Upper lobe of right lung (tissue), 1 donor: ENCODE results near the gene GATA5. TPM values are rescaled to one million over a fixed set of nuclear protein-coding genes. Genes with fewer than 3 reads are reported as not detected.

ENCODE experiments used
- ATAC-seq: fragments of 200-7000 bp; cut with Tn5 transposase; one replicate; pipeline ENCODE4 v1.9.1; 2020; ENCODE audit warnings: mild to moderate bottlenecking, moderate library complexity
- DNase-seq: peaks from one replicate; pipeline ENCODE4 v3.0.0-alpha.2; 2020
- H3K27ac ChIP-seq: fragments of 200-600 bp; one replicate; pipeline ENCODE4 v1.8.0; 2022
- H3K27me3 ChIP-seq: fragments of 200-600 bp; one replicate; pipeline ENCODE4 v1.8.0; 2022; ENCODE audit warnings: mild to moderate bottlenecking
- H3K36me3 ChIP-seq: fragments of 200-600 bp; one replicate; pipeline ENCODE4 v1.8.0; 2022
- H3K4me1 ChIP-seq: fragments of 200-600 bp; one replicate; pipeline ENCODE4 v1.8.0; 2022
- H3K4me3 ChIP-seq: fragments of 200-600 bp; one replicate; pipeline ENCODE4 v1.8.0; 2022; ENCODE audit warnings: mild to moderate bottlenecking
- H3K9me3 ChIP-seq: fragments of 200-600 bp; one replicate; pipeline ENCODE4 v1.8.0; 2022
- intact Hi-C: fragments of 100-400 bp; cut with DNase I; formaldehyde crosslinking; loops from one replicate; pipeline ENCODE4 v1.11.0; 2022
- total RNA-seq: library from RNA; stranded (reverse); fragmentation: NEBNext Ultra II Directional; extraction: Animal tissue kit (Norgen Biotek cat#: 25700); gene quantifications from one replicate; pipeline ENCODE4 v1.2.1, GENCODE V29; 2021
- TF ChIP-seq, protein P1 (sequence below): fragments of 200-600 bp; IDR thresholded peaks from one replicate; pipeline ENCODE4 v1.8.0; 2022; ENCODE audit warnings: antibody characterized with exemption
- donor health status: DM: no; HTN: yes; CAD: no; lungs with severe emphysema.

Gene GATA5
- total RNA-seq, 1 donor from 2014 or later, result 2.5 TPM

DNA sequence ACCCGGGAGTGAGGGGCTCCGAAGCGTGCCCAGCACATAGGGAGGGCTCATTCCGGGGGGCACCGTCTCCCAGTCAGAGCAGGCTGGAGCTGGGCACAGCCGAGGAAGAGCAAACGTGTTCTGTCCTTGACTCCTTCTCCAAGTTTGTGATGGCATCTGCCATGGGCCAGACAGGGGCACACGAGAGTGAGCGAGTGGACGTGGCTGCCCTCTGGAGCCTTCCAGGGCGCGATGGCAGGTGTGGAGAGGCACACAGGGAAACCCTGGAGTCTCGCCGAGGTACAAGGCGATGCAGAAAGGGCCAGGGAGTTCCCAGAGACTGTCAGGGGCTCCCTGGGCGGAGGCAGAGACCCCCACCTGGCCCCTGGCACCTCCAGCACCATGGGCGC lies 9.9 kb upstream of the GATA5 start:
- no peak for DNase-seq
- Histone ChIP-seq H3K27ac (peak overlapping the region; percentile 24), H3K36me3 (no peaks in the 10 kb centered on the region), H3K9me3 (no peaks in the 10 kb centered on the region), H3K27me3 (peaks cover 71% of the 10 kb centered on the region), H3K4me1 (peaks cover 18% of the 10 kb centered on the region), H3K4me3 (no peak overlapping the region)
- TF ChIP-seq, protein P1, sequence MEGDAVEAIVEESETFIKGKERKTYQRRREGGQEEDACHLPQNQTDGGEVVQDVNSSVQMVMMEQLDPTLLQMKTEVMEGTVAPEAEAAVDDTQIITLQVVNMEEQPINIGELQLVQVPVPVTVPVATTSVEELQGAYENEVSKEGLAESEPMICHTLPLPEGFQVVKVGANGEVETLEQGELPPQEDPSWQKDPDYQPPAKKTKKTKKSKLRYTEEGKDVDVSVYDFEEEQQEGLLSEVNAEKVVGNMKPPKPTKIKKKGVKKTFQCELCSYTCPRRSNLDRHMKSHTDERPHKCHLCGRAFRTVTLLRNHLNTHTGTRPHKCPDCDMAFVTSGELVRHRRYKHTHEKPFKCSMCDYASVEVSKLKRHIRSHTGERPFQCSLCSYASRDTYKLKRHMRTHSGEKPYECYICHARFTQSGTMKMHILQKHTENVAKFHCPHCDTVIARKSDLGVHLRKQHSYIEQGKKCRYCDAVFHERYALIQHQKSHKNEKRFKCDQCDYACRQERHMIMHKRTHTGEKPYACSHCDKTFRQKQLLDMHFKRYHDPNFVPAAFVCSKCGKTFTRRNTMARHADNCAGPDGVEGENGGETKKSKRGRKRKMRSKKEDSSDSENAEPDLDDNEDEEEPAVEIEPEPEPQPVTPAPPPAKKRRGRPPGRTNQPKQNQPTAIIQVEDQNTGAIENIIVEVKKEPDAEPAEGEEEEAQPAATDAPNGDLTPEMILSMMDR, result no peak
- no peak for ATAC-seq
- intact Hi-C loops, result no loop called here

DNA sequence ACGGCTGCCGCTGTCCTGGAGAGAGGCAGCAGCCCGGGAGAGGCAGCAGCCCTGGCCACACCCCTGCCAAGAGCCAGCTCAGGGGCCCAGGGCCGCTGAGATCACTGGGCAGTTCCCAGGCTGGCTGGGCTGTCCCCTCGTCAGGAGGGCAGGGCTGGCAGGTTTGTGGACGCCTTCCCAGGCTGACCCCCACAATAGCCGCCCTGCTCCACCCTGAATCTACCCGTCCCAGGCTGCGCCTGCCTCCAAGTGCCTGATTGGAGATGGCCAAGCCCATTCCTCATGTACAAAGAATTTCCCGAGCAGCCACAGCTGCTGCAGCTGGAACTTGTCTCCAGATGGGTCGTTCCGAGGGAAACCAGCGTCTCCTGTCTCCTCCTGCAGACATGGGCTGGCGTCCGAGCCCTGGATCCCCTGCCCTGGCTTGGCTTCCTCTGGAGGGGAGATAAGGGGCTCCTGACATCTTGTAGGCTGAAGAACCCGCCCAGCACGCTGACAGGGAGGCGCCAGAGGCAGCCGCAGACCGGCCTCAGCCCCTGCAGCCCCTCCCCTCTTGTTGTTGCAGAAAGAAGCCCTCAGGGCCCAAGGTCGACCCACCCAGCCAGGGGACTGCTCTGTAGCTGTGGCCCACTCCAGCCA lies 9.4 kb upstream of the GATA5 start:
- DNase-seq (no peak), ATAC-seq (peak; percentile 7)
- H3K27ac ChIP-seq, result peak overlapping the region; percentile 24
- TF ChIP-seq, protein P1, result no peak
- intact Hi-C loops, result no loop called here
- H3K27me3 ChIP-seq, result peaks cover 77% of the 10 kb centered on the region
- H3K4me3 ChIP-seq, result no peak overlapping the region
- peaks cover 18% of the 10 kb centered on the region for H3K4me1 ChIP-seq
- no peaks in the 10 kb centered on the region for H3K36me3 ChIP-seq
- H3K9me3 ChIP-seq, result no peaks in the 10 kb centered on the region

DNA sequence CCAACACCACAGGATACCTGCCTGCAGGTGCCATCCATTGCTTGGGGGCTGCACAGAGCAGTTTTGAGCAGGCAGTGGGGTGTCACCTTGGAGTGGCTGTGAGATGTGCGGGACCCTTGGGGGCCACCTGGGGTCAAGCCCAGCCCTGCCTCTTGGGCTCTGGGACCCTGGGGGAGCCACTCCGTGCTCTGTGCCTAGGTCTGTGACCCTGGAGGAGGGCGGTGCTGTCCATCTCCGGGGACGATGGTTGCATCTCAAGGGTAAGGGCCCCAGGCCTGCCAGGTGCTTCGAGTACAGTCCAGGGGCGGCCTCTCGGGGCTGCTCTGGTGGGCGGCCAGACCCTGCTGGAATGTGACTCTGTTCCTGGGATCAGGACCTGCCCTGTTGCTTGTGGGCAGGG lies 8.7 kb upstream of the GATA5 start:
- Histone ChIP-seq H3K9me3 (no peaks in the 10 kb centered on the region), H3K4me1 (peaks cover 18% of the 10 kb centered on the region), H3K27me3 (peaks cover 79% of the 10 kb centered on the region), H3K27ac (no peak overlapping the region), H3K36me3 (no peaks in the 10 kb centered on the region), H3K4me3 (no peak overlapping the region)
- no peak for ATAC-seq
- DNase-seq, result no peak
- TF ChIP-seq, protein P1, result no peak
- intact Hi-C loops, result no loop called here

DNA sequence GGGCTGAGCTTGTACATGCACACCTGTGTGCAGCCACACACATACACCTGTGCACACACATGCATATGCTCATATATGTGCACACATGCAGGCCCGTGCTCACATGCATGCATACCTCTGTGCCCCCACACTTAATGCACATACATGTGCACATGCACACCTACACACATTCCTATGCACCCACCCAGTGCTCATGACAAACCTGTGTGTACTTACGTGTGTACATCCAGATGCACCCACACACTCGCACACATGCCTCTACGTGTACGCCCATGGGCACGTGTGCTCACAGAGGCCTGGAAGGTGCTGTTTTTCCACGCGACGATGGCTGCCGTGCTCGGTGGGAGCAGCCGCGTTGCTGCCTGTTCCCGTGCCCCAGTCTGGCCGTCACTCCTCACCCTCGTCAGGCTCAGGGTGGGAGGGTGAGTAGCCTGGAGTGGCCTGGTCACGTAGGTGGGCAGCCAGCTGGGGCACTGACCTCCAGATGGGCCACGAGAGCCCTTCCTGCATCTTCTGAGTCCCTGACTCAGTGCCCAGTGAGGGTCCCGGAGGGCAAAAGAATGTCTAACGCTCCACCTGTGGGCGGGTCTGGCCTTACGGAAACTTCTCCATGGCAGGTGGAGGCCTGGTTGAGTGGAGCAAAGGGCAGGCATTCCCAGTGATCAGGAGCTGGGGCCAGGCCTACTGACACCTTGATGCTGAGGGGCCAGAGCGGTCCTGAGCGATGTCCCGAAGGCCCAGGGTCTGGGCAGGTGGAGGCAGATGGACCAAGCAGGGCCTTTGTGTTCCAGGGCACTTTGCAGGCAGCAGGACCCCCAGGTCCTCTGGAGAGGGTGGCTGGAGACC lies 8.0 kb upstream of the GATA5 start:
- ATAC-seq (no peak), DNase-seq (no peak)
- H3K4me1 ChIP-seq, result peaks cover 18% of the 10 kb centered on the region
- no peak overlapping the region for H3K4me3 ChIP-seq
- no peak overlapping the region for H3K27ac ChIP-seq
- intact Hi-C loops, result no loop called here
- peaks cover 85% of the 10 kb centered on the region for H3K27me3 ChIP-seq
- H3K36me3 ChIP-seq, result no peaks in the 10 kb centered on the region
- no peaks in the 10 kb centered on the region for H3K9me3 ChIP-seq
- TF ChIP-seq, protein P1, result no peak

DNA sequence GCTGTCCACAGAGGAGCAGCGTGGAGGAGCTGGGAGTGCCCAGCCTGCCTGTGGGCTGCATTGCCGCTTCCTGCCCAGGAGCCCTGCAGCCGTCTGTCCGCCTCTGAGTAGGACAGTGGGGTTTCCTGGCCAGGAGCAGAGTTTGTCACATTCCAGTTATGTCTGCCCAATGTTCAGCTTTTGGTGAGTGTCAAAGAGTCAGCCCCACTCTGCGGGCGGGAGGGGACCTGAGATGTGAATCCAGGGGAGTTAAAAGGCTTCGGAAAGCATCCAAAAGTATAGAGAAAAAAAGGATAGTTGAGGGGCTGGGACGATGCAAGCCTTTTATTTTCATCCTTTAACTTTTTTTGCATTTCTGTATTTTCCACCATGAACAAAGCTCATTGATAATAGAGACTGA lies 7.2 kb upstream of the GATA5 start:
- H3K36me3 ChIP-seq, result no peaks in the 10 kb centered on the region
- ATAC-seq, result no peak
- TF ChIP-seq, protein P1, result no peak
- no peak for DNase-seq
- peaks cover 18% of the 10 kb centered on the region for H3K4me1 ChIP-seq
- peaks cover 85% of the 10 kb centered on the region for H3K27me3 ChIP-seq
- H3K27ac ChIP-seq, result no peak overlapping the region
- H3K9me3 ChIP-seq, result no peaks in the 10 kb centered on the region
- intact Hi-C loops, result no loop called here
- H3K4me3 ChIP-seq, result no peak overlapping the region
